Stimulated activated CD4-positive, alpha-beta T cell treated with anti-CD3 and anti-CD28 coated beads, TNF-alpha, amount 100 ng/mL, for 24 hours (primary cell): ENCODE measurements around the gene CD99.
"Not testable (repeated sequence)": the region's sequence is repeated elsewhere in the genome, so short reads cannot be mapped to it uniquely, and the experiment has no call there.

ENCODE experiments used
- DNase-seq, 3 experiments: peaks; one replicate each; pipeline ENCODE4 v3.0.0-alpha.2; 2020; ENCODE audit warnings: low read depth in 3 of 3

The CD99 gene

GRCh38 chrX:2675657-2676200 is 15.4 kb upstream of the CD99 start:
- DNase-seq: not testable (repeated sequence)

- no peak for DNase-seq
Measured at GRCh38 chrX:2676794-2677675, 14.1 kb upstream of the CD99 start.

DNA sequence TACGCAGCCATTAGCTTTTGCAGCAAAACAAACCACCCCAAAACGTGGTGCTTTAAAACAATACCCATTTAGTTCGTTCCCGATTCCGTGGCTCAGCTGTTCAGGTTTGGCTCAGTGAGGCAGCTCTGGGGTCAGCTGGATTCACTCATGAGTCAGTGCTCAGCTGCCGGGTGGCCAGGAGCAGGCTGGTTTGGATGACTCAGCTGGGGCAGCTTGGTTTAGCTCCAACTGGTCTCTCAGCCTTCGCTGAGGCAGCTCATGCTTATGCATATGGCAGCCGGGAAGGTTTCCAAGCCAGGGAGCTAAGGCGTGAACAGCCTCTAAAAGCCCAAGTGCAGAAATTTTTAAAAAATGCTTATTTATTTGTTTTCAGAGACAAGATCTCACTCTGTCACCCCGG is 13.3 kb upstream of the CD99 start:
- no peak for DNase-seq

DNA sequence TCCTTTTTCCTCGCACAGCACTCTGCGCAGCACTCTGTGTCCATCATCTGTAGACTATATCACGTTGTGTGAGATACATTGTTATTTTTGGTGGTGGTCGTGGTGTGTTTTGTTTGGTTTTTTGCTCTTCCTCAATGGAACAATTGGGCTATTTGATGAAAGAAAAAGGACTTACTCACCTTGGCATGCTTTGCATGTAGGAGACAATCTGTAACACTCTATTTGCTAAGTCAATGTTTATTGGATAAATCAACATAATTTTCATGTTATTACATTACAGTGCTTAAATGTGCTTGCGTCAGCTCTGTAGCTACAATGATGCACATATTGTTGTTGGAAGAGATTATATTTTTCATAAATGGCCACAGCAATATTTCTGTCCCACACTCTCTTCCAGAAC is 12.5 kb upstream of the CD99 start:
- DNase-seq: no peak

DNA sequence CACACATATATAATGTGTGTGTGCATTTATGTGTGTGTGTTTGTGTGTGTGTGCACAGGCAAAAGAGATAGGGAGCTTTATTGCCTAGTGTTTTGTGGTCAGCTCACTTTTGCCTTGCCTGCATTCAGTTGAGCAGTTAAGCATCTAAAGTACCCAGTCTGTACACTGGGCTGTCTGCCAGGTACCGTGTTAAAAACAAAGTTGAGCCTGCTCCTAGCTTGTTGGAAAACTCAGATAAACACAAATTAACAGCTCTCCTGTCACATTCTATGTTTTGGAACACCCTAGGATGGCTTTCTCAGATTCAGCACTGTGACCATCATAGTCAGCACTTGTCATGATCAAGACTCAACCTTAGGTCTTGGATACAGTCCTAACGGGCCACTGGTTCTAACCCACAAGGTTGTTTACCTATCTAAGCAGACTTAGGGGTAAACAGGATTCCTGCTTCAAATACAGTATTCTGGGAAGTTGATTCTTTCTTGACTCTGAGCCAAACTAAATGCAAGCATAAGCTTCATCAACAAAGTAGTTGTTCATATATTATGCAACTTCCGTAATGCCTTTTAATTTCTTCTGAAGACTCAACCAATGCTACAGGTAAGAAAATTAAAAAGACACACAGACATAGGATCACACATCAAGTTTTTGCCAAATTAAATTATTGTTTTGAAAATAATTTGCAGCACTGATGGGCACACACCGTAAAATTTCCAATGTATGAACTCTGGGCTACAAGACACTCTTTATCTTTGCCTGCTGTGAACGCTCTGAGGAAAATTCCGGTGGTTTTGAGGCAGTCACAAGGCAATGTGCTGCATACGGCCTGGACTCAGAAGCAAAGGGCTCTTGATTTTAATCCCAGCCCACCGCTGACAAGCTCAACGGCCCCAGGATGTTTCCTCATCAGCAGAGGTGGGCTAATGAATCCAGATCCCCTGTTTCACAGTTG is 11.3 kb upstream of the CD99 start:
- DNase-seq: no peak

- DNase-seq: no peak
Measured at GRCh38 chrX:2680486-2681348, 10.4 kb upstream of the CD99 start.

DNA sequence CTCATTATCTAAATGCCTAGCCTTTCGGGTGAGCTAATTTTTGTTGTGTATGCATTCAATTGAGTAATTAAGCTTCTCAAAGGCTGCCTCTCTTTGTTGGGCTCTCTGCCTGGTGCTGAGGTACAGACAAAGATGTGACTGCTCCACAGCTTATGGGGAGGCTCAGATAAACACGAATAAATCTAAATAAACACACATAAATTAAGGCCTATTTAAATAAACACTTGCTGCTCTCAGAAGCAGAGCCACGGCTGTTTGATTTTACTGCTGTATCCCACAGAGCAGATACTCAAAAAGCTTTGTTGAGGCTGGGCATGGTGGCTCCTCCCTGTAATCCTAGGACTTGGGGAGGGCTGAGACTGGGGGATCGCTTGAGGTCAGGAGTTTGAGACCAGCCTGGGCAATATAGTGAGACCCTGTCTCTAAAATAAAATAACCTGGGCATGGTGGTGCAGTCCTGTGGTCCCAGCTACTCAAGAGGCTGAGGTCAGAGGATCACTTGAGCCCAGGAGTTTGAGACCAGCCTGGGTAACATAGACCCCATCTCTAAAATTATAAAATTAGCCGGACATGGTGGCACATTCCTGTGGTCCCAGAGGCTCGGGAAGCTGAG is 8.4 kb upstream of the CD99 start:
- DNase-seq: no peak

- no peak for DNase-seq
Measured at GRCh38 chrX:2684256-2684655, 6.8 kb upstream of the CD99 start.

DNA sequence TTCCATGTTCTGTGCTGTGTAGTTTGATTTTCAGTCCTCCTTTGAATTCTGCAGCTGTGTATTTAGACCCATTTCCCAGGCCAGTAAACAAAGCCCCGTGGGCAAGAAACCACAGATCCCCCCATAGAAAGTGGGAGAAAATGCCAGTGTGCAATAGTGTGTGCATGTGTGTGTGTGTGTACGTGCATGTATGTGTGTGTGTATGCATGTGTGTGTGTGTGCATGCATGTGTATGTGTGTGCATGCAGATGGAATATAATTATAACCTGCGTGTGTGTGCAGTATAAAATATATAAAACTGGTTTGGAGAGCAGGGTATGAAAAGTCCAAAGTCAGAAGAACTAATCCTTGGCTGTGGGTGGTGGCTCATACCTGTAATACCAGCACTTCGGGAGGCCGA is 5.2 kb upstream of the CD99 start:
- no peak for DNase-seq

GRCh38 chrX:2689773-2690666 is 1.1 kb upstream of the CD99 start:
- DNase-seq: no peak

GRCh38 chrX:2691543-2692220 is 587 bp downstream of the CD99 start:
- no peak for DNase-seq

DNA sequence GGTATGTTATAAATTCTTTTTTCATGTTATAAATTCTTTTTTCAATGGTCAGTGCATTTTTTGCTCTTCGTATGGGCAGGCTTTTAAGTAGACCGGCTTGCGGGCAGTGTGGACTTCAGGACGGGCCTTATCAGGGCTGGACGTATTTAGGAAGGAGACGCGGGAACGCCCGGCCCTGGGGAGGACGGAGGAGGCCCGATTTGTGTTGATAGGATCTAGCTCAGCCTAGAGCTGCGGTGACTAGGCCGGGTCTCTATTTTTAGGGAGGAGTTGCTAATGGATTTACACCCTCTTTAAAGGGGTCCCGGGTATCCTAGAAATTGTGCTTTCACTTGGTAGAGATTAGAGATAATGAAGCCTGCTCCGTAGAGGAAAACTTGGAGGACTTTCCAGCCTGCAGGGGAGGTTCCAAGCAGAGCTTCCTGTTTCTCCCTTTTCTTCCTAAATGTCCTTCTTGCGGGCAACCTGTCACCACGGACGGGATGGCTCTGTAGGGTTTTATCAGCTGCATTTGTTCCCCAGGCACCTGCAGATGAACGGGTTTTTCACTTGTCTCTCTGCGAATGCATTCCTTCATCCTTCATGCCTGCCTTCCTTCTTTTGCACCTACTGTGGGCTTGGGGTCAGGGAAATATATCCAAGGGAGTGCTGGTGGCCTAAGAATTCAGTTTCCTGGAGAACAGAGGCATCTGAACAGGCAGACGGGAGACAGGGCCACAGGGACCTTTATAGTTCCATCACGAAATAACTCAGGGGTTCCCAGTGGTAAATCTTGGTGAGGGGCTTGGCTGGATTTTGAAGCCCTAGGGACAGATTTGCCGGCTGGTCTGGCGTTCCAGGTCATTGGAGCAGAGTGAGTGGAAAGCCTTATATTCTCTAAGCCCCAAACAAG is 1.4 kb downstream of the CD99 start:
- DNase-seq: no peak

DNA sequence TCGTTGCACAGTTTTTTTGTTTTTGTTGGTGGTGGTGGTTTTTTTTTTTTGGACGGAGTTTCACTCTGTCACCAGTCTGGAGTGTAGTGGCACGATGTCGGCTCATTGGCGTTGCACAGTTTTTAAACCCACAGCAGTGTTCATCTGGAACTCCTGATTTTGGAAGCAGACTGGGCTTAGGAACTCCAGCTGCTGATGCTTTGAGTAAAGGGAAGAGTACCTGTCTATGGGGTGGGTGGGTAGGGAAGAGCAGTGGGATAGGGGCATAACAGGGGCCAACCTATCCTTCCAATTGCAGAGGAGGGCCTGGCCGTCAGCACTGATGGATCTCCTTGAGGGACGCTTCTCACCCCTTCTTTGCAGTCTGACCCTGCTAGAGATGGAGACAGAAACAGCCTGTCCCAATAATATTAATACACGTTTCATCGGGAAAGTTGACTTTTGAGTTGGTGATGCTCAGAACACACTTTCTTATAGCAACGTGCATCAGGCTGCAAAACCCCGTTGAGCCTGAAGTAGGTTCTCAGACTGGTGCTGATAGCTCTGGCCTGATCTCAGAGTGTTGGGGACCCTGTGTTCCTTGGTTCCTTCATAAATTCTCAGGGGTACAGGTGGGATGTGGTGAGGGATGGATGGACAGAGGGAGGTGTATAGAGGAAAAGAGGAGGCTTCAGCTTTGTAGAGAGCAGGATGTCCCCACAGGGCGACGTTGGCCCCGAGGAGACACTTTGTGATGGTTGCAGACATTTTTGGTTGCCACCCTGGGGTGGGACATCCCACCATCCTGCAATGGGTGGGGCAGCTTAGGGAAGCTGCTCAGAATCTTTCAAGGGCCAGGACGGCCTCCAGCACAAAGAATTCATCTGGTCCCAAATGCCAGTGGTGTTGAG is 2.3 kb downstream of the CD99 start:
- no peak for DNase-seq

DNA sequence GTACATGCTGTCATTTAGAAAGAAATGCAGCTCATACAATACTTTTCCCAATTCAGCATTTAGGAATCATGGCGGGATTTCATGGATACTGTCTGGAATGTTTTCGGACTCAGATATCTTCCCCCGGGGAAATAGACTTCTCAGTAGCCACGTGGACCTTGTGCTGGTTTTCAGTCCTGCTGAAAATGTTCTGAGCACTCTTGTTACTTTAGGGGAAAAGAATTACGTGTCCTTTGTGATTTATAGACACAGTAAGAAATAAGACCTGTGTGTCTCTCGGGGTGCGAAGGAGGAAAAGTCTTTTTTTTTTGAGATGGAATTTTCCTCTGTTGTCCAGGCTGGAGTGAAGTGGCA is 3.8 kb downstream of the CD99 start:
- DNase-seq: no peak

DNA sequence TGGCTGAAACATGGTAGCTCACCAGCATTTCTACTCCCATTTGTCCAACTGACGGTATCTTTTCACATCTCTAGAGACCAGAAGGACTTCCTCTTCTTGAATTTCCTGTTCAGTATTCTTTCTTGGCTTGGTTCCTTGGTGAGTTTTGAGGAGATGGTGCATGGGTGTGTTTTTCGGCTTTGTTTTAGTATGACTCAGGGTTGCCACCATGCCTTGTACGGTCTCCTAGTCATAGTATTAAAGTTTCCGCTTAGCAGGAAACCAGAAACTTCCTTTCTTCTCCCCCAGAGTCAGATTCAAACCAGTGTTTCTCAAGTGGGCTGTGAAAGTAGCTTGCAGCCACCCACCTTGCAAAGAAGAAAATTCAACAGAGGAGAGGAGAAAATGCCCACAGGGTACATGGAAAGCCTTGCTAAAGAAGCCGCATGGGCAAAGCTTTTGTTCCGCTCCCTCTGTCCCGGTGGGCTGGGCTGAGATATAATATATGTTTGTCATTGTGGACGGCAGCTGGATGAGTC is 5.7 kb downstream of the CD99 start:
- DNase-seq: peak in 1 of 3 experiments; percentile 43

DNA sequence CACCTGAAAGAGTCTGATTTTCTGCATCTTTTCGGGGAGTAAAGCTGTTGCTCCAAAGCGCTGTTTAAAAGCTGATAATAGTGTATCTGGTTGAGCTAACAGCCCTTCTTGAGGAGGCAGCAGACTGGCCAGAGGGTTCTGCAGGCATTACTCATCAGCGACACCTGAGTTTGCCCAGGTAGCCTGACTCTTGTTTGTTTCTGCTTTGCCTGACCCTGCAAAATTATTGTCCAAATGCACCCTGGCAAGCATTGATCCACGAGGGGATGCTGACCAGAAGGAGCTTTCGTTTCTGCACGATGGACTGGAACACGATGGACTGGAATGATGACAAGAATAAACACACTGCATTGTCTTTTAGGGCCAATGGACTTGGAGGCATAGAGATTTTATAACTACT is 6.2 kb downstream of the CD99 start:
- DNase-seq: no peak

DNA sequence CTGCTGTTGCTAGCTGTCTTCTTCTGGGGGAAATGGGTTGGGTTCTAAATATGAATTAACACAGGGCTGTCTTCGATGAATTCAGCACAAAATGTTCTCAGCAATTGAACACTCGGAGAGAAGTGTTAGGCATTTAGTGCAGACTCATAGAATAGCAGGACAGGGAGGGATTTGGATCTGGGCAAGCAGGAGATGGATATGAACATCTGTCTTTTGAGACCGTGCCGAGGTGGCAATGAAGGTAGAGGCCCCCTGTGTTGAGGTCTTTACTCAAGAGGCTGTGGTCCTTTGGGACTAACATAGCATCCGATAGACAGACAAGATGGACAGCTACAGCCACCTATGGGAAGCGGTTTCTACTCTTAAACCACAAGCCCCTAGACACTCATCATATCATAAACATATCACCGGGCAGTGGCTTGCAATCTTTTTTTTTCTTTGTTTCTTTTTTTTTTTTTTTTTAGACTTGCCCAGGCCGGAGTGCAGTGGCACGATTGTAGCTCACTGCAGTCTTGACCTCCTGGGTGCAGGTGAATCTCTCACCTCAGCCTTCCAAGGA is 6.7 kb downstream of the CD99 start:
- no peak for DNase-seq
